WTC11 (cell line): ENCODE measurements around the gene CAD. TPM values are rescaled to one million over a fixed set of nuclear protein-coding genes. Genes with fewer than 3 reads are reported as not detected.

Experiments used
- ATAC-seq: fragments of 200-7000 bp; cut with Tn5 transposase; 2 replicates; pipeline ENCODE4 v1.10.0; 2021; ENCODE audit warnings: mild to moderate bottlenecking, moderate library complexity
- CTCF ChIA-PET: fragments of 300-600 bp; sonication (Branson Sonifier 250); formaldehyde crosslinking; loops from one replicate; lab custom pipeline; 2021; ENCODE audit warnings: antibody characterized with exemption; lab: Charles Lee
- POLR2A ChIA-PET: fragments of 350-600 bp; sonication (Branson Sonifier 250); formaldehyde crosslinking; loops from one replicate; lab custom pipeline; 2021; ENCODE audit warnings: antibody characterized with exemption; lab: Charles Lee
- DNase-seq: peaks from one replicate; pipeline ENCODE4 v3.0.0; 2021; ENCODE audit warnings: low spot score
- H3K27ac Mint-ChIP-seq: 2 replicates; pipeline ENCODE4 v1.8.0; 2021; ENCODE audit warnings: mixed read lengths
- H3K27me3 Mint-ChIP-seq: 2 replicates; pipeline ENCODE4 v1.8.0; 2021; ENCODE audit warnings: low read depth, mild to moderate bottlenecking, moderate library complexity, mixed read lengths
- H3K36me3 Mint-ChIP-seq: 2 replicates; pipeline ENCODE4 v1.8.0; 2021; ENCODE audit warnings: mixed read lengths
- H3K4me1 Mint-ChIP-seq: 2 replicates; pipeline ENCODE4 v1.8.0; 2022; ENCODE audit warnings: mixed read lengths
- H3K4me3 Mint-ChIP-seq: 2 replicates; pipeline ENCODE4 v1.8.0; 2021; ENCODE audit warnings: mild to moderate bottlenecking, moderate library complexity, mixed read lengths
- H3K9me3 Mint-ChIP-seq: 2 replicates; pipeline ENCODE4 v1.8.0; 2021; ENCODE audit warnings: mixed read lengths
- ATF1 ChIP-seq: sonication (generic); formaldehyde crosslinking; IDR thresholded peaks from 2 replicates; pipeline ENCODE4 v1.8.1; 2023; ENCODE audit warnings: mild to moderate bottlenecking, moderate library complexity, missing genetic modification reagents
- GRHL2 ChIP-seq: fragments of 250-450 bp; sonication (Bioruptor Pico); IDR thresholded peaks from 2 replicates; pipeline ENCODE4 v1.8.0; 2022; ENCODE audit warnings: mild to moderate bottlenecking, moderate library complexity; ENCODE audit not compliant: insufficient replicate concordance, severe bottlenecking
- NFYB ChIP-seq: sonication (generic); formaldehyde crosslinking; conservative IDR thresholded peaks from 2 replicates; pipeline ENCODE4 v1.8.0; 2022; ENCODE audit warnings: low read depth, missing genetic modification reagents
- PRRX2 ChIP-seq: fragments of 250-450 bp; sonication (Bioruptor Pico); IDR thresholded peaks from 2 replicates; pipeline ENCODE4 v1.8.0; 2021; ENCODE audit warnings: mild to moderate bottlenecking
- RORB ChIP-seq: fragments of 250-450 bp; sonication (Bioruptor Pico); IDR thresholded peaks from 2 replicates; pipeline ENCODE4 v1.9.0; 2021; ENCODE audit warnings: mild to moderate bottlenecking
- TEAD4 ChIP-seq: sonication (generic); formaldehyde crosslinking; IDR thresholded peaks from 2 replicates; pipeline ENCODE4 v1.8.0; 2022; ENCODE audit warnings: mild to moderate bottlenecking, missing genetic modification reagents
- total RNA-seq: library from RNA; stranded (reverse); gene quantifications from 3 replicates; pipeline ENCODE4 v1.2.3, GENCODE V29; 2021
- TF ChIP-seq, protein P1 (sequence below): sonication (generic); formaldehyde crosslinking; IDR thresholded peaks from 2 replicates; pipeline ENCODE4 v1.8.0; 2023; ENCODE audit warnings: missing genetic modification reagents, mild to moderate bottlenecking, borderline replicate concordance
- TF ChIP-seq, protein P2 (sequence below): fragments of 250-450 bp; sonication (Bioruptor Pico); IDR thresholded peaks from 2 replicates; pipeline ENCODE4 v1.9.0; 2021; ENCODE audit warnings: mild to moderate bottlenecking
- TF ChIP-seq, protein P3 (sequence below): sonication (generic); formaldehyde crosslinking; IDR thresholded peaks from 2 replicates; pipeline ENCODE4 v1.8.1; 2023; ENCODE audit warnings: mild to moderate bottlenecking, moderate library complexity, missing genetic modification reagents
- TF ChIP-seq, protein P4 (sequence below): fragments of 250-450 bp; sonication (Bioruptor Pico); IDR thresholded peaks from 2 replicates; pipeline ENCODE4 v1.9.0; 2021; ENCODE audit warnings: mild to moderate bottlenecking
- TF ChIP-seq, protein P5 (sequence below): sonication (generic); formaldehyde crosslinking; IDR thresholded peaks from 2 replicates; pipeline ENCODE4 v1.8.1; 2023; ENCODE audit warnings: mild to moderate bottlenecking, missing genetic modification reagents, borderline replicate concordance
- TF ChIP-seq, protein P6 (sequence below): sonication (generic); formaldehyde crosslinking; conservative IDR thresholded peaks from 2 replicates; pipeline ENCODE4 v1.8.1; 2022; ENCODE audit warnings: mild to moderate bottlenecking, missing genetic modification reagents

CAD gene
- total RNA-seq, 1 experiment from 2014 or later, result 178 TPM

DNA sequence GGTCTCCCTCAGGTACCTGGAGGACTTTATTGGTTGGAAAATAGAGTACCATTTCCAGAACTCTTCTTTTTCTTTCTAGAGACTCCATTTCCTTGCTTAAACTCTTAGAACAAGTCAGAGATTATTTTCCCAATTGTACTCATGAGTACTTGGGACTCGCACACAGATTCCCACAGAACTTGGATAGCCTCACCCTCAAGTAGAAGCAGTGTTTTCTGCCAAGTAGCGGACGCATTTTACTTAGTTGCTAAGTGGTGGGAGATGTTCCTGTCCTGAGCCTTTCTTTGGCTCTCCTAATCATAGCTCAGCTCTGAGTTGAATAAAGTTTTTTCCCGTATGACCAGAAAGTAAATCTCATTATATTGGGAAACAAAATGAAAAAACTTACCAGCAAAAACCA, 28.5 kb downstream of the CAD start:
- H3K36me3 Mint-ChIP-seq, result peaks cover 39% of the 10 kb centered on the region
- no peaks in the 10 kb centered on the region; the same call in 1 of the 2 replicates for H3K27me3 Mint-ChIP-seq
- DNase-seq (no peak), ATAC-seq (no peak)
- TF ChIP-seq, protein P1, sequence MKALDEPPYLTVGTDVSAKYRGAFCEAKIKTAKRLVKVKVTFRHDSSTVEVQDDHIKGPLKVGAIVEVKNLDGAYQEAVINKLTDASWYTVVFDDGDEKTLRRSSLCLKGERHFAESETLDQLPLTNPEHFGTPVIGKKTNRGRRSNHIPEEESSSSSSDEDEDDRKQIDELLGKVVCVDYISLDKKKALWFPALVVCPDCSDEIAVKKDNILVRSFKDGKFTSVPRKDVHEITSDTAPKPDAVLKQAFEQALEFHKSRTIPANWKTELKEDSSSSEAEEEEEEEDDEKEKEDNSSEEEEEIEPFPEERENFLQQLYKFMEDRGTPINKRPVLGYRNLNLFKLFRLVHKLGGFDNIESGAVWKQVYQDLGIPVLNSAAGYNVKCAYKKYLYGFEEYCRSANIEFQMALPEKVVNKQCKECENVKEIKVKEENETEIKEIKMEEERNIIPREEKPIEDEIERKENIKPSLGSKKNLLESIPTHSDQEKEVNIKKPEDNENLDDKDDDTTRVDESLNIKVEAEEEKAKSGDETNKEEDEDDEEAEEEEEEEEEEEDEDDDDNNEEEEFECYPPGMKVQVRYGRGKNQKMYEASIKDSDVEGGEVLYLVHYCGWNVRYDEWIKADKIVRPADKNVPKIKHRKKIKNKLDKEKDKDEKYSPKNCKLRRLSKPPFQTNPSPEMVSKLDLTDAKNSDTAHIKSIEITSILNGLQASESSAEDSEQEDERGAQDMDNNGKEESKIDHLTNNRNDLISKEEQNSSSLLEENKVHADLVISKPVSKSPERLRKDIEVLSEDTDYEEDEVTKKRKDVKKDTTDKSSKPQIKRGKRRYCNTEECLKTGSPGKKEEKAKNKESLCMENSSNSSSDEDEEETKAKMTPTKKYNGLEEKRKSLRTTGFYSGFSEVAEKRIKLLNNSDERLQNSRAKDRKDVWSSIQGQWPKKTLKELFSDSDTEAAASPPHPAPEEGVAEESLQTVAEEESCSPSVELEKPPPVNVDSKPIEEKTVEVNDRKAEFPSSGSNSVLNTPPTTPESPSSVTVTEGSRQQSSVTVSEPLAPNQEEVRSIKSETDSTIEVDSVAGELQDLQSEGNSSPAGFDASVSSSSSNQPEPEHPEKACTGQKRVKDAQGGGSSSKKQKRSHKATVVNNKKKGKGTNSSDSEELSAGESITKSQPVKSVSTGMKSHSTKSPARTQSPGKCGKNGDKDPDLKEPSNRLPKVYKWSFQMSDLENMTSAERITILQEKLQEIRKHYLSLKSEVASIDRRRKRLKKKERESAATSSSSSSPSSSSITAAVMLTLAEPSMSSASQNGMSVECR (CRISPR knock-in tag), result no peak
- TF ChIP-seq, protein P2, sequence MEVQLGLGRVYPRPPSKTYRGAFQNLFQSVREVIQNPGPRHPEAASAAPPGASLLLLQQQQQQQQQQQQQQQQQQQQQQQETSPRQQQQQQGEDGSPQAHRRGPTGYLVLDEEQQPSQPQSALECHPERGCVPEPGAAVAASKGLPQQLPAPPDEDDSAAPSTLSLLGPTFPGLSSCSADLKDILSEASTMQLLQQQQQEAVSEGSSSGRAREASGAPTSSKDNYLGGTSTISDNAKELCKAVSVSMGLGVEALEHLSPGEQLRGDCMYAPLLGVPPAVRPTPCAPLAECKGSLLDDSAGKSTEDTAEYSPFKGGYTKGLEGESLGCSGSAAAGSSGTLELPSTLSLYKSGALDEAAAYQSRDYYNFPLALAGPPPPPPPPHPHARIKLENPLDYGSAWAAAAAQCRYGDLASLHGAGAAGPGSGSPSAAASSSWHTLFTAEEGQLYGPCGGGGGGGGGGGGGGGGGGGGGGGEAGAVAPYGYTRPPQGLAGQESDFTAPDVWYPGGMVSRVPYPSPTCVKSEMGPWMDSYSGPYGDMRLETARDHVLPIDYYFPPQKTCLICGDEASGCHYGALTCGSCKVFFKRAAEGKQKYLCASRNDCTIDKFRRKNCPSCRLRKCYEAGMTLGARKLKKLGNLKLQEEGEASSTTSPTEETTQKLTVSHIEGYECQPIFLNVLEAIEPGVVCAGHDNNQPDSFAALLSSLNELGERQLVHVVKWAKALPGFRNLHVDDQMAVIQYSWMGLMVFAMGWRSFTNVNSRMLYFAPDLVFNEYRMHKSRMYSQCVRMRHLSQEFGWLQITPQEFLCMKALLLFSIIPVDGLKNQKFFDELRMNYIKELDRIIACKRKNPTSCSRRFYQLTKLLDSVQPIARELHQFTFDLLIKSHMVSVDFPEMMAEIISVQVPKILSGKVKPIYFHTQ, result no peak
- TF ChIP-seq ATF1 (CRISPR knock-in tag) (no peak), TEAD4 (no peak), NFYB (no peak), GRHL2 (CRISPR knock-in tag) (no peak), RORB (CRISPR knock-in tag) (no peak), PRRX2 (CRISPR knock-in tag) (no peak)
- TF ChIP-seq, protein P3, sequence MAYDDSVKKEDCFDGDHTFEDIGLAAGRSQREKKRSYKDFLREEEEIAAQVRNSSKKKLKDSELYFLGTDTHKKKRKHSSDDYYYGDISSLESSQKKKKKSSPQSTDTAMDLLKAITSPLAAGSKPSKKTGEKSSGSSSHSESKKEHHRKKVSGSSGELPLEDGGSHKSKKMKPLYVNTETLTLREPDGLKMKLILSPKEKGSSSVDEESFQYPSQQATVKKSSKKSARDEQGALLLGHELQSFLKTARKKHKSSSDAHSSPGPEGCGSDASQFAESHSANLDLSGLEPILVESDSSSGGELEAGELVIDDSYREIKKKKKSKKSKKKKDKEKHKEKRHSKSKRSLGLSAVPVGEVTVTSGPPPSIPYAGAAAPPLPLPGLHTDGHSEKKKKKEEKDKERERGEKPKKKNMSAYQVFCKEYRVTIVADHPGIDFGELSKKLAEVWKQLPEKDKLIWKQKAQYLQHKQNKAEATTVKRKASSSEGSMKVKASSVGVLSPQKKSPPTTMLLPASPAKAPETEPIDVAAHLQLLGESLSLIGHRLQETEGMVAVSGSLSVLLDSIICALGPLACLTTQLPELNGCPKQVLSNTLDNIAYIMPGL (CRISPR knock-in tag), result no peak
- TF ChIP-seq, protein P4, sequence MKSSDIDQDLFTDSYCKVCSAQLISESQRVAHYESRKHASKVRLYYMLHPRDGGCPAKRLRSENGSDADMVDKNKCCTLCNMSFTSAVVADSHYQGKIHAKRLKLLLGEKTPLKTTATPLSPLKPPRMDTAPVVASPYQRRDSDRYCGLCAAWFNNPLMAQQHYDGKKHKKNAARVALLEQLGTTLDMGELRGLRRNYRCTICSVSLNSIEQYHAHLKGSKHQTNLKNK (CRISPR knock-in tag), result no peak
- TF ChIP-seq, protein P5, sequence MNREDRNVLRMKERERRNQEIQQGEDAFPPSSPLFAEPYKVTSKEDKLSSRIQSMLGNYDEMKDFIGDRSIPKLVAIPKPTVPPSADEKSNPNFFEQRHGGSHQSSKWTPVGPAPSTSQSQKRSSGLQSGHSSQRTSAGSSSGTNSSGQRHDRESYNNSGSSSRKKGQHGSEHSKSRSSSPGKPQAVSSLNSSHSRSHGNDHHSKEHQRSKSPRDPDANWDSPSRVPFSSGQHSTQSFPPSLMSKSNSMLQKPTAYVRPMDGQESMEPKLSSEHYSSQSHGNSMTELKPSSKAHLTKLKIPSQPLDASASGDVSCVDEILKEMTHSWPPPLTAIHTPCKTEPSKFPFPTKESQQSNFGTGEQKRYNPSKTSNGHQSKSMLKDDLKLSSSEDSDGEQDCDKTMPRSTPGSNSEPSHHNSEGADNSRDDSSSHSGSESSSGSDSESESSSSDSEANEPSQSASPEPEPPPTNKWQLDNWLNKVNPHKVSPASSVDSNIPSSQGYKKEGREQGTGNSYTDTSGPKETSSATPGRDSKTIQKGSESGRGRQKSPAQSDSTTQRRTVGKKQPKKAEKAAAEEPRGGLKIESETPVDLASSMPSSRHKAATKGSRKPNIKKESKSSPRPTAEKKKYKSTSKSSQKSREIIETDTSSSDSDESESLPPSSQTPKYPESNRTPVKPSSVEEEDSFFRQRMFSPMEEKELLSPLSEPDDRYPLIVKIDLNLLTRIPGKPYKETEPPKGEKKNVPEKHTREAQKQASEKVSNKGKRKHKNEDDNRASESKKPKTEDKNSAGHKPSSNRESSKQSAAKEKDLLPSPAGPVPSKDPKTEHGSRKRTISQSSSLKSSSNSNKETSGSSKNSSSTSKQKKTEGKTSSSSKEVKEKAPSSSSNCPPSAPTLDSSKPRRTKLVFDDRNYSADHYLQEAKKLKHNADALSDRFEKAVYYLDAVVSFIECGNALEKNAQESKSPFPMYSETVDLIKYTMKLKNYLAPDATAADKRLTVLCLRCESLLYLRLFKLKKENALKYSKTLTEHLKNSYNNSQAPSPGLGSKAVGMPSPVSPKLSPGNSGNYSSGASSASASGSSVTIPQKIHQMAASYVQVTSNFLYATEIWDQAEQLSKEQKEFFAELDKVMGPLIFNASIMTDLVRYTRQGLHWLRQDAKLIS, result no peak
- TF ChIP-seq, protein P6, sequence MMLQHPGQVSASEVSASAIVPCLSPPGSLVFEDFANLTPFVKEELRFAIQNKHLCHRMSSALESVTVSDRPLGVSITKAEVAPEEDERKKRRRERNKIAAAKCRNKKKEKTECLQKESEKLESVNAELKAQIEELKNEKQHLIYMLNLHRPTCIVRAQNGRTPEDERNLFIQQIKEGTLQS (CRISPR knock-in tag), result no peak
- no peak overlapping the region for H3K27ac Mint-ChIP-seq
- H3K4me3 Mint-ChIP-seq, result no peak overlapping the region
- H3K4me1 Mint-ChIP-seq, result peaks cover 3% of the 10 kb centered on the region
- ChIA-PET CTCF (interaction anchor here (1.1 to 1.9 kb wide), 3 partner anchors 46 to 58 kb away, joined by 3 to 4 read pairs (median 3); no protein-coding TSS in a partner anchor), POLR2A (interaction anchor here (1.0 kb wide), 1 partner anchor 10 kb away, joined by 3 read pairs; no protein-coding TSS in a partner anchor)
- no peaks in the 10 kb centered on the region for H3K9me3 Mint-ChIP-seq
